ENCODE data around the gene ITIH1.
"Not testable (repeated sequence)": the region's sequence is repeated elsewhere in the genome, so short reads cannot be mapped to it uniquely, and the experiment has no call there.

Gene ITIH1

DNA sequence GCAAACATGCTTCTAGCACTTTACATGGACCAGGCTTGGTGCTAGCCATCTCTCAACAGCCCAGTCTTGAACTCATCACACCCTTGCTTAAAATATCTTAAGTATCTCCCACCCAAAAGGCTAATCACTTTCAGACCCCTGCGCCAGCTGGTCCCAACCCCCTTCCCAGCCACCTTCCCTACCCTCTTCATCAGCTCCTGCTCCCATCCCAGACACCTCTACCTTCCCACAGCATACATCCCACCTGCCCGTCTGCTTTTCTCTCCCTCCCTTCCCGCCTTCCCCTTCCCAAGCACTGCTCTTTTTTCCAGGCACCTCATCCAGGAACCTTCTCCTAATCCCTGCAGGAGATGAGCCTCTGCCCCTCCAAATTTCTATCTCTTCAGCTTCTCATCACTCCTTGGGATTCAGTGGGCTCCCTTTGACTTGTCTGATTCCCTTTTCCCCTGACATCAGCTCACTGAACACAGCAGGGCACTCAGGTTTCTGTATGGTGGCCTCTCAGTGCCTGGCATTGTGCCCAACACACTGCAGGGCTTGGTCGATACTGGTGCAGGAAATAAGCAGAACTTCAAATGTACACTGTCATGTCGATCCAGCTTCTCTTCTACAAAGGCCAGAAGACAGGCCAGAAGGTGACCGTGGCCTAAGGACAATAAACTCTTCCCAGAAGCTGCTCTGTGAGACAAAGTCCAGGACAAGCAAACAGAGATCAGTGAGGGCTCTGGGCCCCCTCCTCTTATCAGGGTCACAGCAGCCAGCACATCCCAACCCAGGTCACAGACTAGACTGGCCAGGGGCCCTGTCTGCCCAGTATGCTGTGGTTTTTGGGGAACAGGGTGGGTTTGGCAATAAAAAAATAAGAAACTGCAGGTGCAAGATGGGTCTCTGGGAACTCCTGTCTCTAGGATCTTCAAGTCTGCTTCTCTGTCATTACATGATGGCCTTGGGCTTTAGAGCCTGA is 2.2 kb upstream of the ITIH1 start:
- peak; percentile 6 for DNase-seq

DNA sequence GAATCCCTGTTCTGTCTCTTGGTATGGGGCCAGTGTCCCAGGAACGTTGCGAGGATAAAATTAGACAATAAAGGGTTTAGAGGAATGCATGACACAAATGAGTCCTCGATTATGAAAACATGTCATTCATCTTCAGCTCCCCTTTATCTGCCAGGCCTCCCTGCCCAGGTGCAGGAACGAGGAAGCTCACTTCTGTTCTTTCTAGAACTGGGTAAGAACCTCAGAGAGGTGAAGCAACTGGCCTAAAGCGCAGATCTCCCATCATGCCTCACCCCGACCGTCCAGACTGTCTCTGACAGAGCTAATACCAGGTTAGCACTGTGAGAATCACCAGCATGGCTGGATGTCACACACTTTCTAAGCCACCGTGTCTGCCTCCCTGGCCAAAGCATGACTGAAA is 1.5 kb upstream of the ITIH1 start:
- DNase-seq, result no peak

DNA sequence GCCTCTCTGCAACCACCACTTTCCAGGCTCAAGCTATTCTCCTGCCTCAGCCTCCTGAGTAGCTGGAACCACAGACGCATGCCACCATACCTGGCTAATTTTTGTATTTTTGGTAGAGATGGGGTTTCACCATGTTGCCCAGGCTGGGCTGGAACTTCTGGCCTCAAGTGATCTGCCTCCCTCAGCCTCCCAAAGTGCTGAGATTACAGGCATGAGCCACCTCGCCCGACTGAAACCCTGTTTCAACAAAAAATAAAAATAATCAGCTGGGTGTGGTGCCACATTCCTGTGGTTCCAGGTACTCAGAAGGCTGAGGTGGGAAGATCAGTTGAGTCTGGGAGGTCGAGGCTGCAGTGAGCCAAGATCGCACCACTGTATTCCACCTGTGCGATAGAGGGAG is 913 bp upstream of the ITIH1 start:
- not testable (repeated sequence) for DNase-seq

DNA sequence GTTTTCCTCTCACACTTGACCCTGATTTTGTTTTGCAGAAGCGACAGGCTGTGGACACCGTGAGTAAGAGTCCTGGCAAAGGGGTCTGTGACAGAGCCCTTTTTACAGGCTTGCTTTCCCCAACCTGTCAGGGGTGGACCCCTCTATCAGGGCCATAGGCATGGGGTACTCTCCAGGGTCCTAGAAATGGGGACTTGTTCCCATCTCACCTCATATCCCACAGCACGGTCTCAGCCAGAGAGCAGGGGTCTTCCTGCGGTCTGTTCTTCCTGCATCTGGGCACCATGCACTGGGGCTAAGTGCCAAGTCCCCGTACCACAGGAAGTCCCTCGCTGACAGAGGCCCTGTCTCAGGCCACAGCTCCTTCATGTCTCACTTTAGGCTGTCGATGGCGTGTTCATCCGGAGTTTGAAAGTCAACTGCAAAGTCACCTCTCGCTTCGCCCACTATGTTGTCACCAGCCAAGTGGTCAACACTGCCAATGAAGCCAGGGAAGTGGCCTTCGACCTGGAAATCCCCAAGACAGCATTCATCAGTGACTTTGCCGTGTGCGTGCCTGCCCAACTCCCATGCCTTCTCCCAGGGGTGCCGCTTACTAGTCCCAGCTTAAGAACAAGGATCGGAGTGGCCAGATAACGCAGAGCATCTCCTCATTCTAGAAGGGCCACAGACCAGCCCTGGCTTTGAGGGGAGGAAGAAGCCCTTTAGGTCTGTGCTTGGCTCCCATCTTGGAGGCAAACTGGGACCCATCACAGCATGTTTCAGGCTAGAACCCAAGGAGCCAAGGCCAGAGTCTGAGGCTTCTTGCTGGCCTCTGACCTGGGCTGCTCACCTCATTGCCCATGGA is 783 bp downstream of the ITIH1 start:
- no peak for DNase-seq

DNA sequence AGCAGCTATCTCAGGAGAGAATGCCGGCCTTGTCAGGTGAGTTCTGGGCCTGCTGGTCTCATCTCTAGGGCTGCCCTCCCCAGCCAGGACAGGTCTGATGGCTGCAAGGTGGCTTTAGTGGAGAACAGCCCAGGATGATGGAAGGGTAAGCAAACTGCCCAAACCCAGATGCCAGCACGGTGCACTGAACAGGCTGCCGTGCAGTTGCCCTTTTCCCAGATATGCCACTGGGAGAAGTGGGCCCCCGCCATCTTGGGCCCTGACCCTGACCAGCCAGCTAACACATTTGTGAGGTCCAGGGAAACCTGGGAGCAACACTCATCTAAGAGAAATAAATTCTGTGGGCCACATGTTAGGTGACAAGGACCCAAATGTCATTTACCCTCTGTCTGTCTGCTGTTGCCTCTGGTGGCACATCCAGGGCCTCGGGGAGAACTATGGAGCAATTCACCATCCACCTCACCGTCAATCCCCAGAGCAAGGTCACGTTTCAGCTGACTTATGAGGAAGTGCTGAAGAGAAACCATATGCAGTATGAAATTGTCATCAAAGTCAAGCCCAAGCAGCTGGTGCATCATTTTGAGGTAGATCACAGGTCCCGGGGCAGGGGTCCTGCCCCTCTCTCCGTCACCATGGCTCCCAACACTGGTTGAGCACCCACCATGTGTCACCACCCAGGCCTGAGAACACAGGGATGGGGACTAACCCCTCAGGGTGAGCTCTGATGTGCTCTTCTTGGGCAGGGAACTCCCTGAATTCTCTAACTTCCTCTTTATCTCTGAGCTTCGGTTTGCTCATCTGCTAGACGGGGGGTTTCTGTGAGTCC is 1.8 kb downstream of the ITIH1 start:
- no peak for DNase-seq

DNA sequence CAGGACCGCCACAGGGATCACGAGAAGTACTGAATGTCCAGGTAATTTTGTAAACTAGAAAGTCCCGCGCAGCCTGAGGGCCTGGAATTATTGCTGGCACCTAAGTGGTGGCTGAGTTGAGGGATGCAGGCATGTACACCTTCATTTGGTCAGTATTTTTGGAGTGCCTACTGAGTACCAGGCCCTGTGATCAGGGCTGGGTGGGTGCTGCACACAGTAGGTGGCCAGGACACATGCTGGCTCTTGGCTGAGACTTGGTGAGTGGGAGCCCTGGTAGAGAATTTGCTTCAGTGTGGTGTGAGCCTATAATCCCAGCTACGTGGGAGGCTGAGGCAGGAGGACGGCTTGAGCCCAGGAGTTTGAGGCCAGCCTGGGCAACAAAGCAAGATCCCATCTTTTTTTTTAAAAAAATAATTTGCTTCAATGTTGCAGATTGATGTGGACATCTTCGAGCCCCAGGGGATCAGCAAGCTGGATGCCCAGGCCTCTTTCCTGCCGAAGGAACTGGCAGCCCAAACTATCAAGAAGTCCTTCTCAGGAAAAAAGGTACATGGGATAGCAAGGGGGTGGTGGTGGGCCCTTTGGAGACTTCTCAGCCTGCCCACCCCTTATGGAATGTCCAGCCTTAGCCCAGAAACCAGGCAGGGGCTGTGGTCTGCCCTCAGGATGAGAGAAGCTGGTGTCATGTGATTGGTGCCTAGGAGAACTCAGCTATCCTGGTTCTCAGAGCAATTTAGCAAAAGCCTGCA is 2.6 kb downstream of the ITIH1 start:
- no peak for DNase-seq

DNA sequence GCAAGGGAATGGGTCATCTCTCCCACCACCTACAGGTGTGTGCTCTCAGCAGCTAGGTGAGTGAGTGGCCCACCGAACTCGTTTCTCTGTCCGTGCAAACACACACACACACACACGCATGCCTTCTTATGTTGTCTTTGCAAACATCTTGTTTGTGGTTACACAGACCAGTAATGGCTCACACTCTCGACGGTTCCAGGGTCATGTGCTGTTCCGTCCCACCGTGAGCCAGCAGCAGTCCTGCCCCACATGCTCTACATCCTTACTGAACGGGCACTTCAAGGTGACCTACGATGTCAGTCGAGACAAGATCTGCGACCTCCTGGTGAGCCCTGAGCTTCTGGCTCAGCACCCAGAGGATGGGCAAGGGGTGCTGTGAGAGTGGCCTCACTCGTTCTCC is 4.3 kb downstream of the ITIH1 start:
- no peak for DNase-seq

DNA sequence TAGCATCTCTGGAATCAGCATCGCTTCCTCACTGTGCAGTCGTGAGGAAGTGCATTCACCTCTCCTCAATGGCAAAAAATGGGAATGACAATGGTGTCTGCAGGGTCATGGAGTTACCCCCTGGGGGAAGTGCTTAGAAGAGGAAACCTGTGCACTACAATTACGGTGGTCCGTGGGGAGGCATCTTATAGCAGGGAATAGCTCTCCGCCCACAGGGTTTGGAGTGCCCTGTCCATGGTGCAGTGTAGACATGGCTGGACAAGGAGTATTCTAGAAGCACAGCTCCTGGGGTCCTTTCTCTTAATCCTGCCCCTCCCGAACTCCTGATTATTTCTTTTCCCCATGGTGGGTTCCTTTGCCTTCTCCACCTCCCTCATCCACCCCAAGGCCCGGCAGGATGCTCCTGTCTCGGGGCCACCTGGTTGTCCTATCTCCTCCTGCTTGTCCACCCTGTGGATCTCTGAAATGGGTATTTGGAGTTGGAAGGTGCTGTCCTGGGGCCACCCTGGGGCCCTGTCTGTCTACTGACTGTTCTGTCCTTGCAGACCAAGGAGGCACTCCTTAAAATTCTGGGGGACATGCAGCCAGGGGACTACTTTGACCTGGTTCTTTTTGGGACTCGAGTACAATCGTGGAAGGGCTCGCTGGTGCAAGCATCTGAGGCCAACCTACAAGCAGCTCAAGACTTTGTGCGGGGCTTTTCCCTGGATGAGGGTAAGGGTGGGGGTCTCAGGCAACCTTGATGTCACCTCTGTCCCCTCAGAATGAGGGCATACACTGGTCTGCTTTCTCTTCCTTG is 5.2 kb downstream of the ITIH1 start:
- DNase-seq, result no peak

DNA sequence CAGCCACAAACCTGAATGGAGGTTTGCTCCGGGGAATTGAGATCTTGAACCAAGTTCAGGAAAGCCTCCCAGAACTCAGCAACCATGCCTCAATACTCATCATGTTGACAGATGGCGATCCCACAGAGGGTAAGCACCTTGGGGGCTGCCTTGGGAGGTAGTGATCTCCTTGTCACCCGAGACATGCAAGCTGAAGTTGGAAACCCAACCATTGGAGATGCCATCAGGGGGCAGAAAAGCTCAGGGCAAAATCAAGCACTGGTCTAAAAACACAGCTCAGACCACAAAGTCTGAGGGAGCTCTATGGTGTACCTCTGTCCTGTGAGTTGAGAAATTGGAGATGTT is 5.8 kb downstream of the ITIH1 start:
- DNase-seq, result no peak

DNA sequence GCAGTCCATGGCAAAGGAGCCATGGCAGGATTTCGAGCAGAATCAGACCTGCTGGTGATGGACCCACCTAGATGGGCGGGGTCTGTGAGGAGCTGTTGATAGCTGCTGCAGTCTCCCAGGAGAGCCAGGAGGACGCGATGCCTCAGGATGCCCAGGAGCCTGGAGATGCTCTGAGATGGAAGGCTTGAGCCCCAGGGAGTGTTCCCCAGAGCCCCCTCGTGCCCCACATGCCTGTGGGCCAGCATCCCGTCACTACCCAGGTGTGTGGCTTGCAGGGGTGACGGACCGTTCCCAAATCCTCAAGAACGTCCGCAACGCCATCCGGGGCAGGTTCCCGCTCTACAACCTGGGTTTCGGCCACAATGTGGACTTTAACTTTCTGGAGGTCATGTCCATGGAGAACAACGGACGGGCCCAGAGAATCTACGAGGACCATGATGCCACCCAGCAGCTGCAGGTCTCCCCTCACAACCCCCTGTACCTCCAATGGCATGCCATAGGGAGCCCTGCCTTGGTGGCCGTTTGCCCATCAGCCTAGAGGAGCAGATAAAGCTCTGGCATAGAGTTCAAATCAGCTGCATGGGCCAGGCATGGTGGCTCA is 6.7 kb downstream of the ITIH1 start:
- no peak for DNase-seq

DNA sequence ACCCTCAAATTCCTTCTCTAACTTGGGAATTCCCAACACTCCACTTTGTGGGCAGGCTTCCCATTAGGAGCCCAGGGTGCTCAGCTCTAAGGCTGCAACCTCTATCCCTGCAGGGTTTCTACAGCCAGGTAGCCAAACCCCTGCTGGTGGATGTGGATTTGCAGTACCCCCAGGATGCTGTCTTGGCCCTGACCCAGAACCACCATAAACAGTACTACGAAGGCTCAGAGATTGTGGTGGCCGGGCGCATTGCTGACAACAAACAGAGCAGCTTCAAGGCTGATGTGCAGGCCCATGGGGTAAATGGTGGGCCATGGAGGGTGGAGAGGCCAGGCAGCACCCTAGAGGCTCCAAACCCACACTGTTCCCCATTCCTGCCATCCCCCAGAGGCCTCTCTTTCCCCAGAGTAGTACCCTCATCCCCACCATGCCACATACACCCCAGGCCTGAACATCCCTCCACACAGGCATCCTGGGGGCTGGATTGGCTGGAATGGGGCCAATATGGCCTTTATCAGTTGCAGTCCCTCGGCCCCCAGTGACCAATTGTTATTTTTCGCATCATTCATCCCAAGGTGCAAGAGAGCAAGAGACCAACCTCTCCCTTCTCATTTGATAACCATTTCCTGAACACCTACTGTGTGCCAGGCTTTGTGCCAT is 7.7 kb downstream of the ITIH1 start:
- DNase-seq, result no peak

DNA sequence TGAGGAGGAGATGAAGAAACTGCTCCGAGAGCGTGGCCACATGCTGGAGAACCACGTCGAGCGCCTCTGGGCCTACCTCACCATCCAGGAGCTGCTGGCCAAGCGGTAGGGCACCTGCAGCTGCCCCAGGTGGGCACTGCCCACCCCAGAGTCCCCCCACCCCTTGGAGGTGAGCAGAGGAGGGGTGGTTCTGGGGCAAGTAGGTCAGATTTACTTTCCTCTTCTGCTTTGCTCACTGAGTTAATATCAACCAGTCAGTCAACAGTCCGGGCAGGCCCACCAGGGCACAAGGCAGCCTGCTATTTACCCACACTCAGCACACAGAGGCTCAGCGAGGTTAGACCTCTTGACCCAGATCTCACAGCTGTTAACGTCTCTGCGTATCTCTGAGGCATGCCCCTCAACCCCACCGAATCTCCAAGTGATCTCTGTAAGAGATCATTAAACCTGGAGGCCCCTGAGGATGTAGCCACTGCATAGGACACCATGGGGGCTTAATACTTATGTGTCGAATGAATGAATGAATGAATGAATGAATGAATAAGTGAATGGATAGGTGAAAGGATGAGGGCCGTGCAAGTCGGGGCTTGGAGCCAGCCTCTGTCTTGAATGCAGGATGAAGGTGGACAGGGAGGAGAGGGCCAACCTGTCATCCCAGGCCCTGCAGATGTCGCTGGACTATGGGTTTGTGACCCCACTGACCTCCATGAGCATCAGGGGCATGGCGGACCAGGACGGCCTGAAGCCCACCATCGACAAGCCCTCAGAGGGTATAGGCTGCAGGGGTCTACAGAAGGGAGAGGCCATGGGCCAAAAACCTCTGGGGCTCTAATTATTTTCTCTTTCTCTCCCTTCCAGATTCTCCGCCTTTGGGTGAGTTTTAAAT is 9.2 kb downstream of the ITIH1 start:
- no peak for DNase-seq

DNA sequence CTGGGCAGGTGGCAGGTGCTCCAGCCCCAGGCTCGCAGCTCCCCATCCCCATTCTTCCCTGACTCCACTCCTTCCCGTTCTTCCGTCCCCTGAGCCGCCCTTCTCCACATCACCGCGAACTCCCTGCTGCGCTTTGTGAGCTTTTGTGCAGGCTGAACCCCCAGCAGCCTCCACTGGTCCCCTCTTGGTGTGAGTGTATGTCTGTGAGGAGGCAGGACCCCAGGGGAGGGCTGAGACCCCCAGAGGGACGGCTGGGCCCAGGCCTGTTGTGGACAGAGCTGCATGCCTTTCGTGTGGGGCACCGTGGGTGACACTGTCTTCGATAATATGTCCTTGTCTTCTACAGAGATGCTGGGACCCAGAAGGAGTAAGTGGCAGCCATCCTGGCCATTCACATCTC is 9.8 kb downstream of the ITIH1 start:
- no peak for DNase-seq

DNA sequence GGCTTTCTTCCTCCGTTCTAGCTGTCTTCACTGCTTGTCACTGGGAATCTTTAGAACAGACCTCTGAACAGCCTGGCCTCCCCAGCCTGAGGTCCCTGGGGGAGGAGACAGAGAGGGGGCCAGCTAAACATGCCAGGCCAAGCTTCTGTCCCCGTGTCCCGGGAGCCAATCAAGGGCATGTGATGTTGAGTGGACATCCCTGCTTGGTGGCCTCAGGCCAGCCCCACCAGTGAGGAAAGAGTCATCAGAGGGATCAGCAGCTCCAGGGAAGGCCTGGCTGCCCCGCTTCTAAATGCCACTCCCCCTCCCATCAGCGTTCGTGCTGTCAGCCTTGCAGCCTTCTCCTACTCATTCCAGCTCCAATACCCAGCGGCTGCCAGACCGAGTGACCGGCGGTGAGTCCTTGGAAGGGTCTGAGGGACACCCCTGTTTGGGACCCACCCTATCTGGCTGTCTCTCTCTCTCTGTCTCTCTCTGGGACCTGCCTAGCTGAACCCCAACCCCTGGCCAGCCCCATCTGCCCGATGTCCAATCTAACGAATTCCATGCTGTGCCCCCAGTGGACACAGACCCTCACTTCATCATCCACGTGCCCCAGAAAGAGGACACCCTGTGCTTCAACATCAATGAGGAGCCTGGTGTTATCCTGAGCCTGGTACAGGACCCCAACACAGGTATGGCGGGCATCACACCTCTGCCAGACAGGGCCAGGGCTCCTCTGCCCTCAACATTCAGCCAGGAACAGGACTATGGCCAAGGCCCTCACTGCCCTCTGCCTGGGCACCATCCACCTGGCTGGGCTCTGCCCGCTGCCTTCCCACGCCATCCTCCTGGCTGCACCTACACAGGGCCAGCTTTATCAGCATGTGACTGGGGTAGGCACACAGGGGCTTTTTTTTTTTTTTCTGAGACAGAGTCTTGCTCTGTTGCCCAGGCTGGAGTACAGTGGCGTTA is 10.6 kb downstream of the ITIH1 start:
- no peak for DNase-seq

DNA sequence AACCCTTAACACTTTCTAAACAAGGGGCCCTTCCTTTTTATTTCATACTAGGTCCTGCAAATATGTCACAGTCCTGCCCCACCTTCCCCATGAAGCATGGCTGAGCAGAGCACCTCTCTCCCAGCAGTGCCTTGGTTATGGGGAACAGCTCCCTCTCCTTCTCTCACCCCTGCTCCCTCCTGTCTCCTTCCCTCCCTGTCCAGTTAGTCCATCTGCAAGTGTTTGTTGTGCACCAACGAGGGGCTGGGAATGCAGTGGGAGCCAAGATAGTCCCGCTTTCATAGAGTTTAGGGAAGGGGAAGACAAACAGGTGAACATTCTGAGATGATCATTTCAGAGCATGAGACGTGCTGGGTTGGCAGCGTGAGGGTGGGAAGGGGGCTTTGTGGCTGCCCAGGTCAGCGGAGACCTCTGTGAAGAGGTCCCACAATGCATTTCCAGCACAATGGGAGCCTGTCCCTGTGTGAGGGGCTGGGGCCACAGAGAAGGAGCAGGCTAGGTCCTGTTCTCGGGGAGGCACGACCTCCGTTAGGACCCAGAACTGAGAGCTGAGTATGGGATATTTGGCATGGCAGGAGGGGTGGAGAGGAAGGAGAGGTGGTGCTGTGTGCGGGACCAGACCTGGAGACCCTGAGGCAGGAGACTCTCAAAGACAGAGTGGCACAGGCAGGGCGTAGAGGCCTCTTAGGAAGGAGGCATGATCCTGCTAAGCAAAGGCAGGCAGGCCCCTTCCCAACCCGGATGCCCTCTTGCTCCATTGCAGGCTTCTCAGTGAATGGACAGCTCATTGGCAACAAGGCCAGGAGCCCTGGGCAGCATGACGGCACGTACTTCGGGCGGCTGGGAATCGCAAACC is 11.7 kb downstream of the ITIH1 start:
- no peak for DNase-seq

DNA sequence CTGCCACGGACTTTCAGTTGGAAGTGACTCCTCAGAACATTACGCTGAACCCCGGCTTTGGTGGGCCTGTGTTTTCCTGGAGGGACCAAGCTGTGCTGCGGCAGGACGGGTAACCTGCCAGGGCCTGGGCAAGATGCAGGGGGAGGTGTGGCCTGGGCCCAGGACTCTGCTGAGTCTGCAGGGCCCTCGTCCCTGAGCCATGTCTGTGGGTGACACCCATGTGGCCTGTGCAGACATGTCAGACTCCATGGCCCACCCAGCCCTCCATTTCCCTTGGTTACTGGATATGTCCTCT is 12.3 kb downstream of the ITIH1 start:
- DNase-seq, result no peak

DNA sequence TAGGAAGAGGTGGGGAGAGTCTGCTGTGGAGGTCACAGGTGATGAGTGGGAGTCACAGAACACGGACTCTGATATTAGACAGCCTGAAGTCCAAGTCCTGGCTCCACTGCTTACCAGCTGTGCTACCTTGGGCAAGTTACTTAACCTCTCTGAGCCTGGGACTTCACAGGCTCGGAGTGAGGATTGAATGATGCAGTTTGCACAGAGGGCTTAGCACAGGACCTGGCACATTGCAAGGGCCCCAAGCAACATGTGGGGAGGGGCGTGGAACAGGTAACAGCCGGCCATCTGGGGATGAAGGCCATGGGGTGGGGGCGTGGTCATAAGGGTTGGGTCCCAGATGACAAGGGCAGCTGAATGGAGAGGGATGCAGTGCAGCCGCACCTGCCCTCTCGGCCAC is 12.9 kb downstream of the ITIH1 start:
- no peak for DNase-seq

DNA sequence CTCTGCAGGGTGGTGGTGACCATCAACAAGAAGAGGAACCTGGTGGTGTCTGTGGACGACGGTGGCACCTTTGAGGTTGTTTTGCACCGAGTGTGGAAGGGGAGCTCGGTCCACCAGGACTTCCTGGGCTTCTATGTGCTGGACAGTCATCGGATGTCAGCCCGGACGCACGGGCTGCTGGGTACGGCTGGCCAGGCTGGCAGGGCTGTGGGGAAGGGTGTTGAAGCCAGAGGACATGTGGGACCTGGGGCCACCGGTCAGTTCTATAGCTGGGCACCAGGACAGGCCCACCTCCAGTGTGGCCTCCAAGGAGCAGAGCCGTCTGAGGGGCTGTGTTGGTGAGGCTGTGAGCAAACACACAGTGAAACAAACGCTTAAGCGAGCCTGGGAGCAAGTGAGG is 13.3 kb downstream of the ITIH1 start:
- no peak for DNase-seq

Data from NCI-H510A (cell line).